Measurements from ENCODE around the gene ADCY9. TPM values are rescaled to one million over a fixed set of nuclear protein-coding genes. Genes with fewer than 3 reads are reported as not detected.

The ADCY9 gene
- total and polyA plus RNA-seq, 2 experiments from 2014 or later: 7.1 to 28.4 TPM

GRCh38 chr16:3912897-3913296 lies 203.3 kb downstream of the ADCY9 start:
- no peak overlapping the region for H3K27ac ChIP-seq
- H3K4me1 ChIP-seq (ENCODE audit: low read depth): no peaks in the 10 kb centered on the region
- H3K4me3 ChIP-seq: no peak overlapping the region
- no peaks in the 10 kb centered on the region for H3K36me3 ChIP-seq
- no peak for DNase-seq (ENCODE audit: low read depth in 1 of 2, low spot score in 1 of 2)
- H3K9me3 ChIP-seq (ENCODE audit: low read depth): no peaks in the 10 kb centered on the region
- no peak for TF ChIP-seq CTCF (IDR thresholded peaks at IDR 0.05; ENCODE audit: low read depth, low read length)
- H3K27me3 ChIP-seq: no peaks in the 10 kb centered on the region

Other genes starting within 250 kb of the ADCY9 start
- 19.7 and 33.8 TPM in 2 replicates for gene CREBBP, start 235.7 kb downstream of the ADCY9 start, total RNA-seq
- gene CREBBP, start 235.7 kb downstream of the ADCY9 start, polyA plus RNA-seq: 24.4 and 27.3 TPM in 2 replicates
- 46.1 and 51.1 TPM in 2 replicates for gene SRL, start 125.6 kb upstream of the ADCY9 start, total RNA-seq
- 45.9 and 56.4 TPM in 2 replicates for gene SRL, start 125.6 kb upstream of the ADCY9 start, polyA plus RNA-seq
- gene TFAP4, start 156.6 kb upstream of the ADCY9 start, total RNA-seq: 11.7 and 20.5 TPM in 2 replicates
- gene TFAP4, start 156.6 kb upstream of the ADCY9 start, polyA plus RNA-seq: 3.4 and 6.7 TPM in 2 replicates
- 10.4 and 14.5 TPM in 2 replicates for gene GLIS2, start 199.6 kb upstream of the ADCY9 start, total RNA-seq
- 10.3 and 15.4 TPM in 2 replicates for gene GLIS2, start 199.6 kb upstream of the ADCY9 start, polyA plus RNA-seq
- gene PAM16, start 234.9 kb upstream of the ADCY9 start, total RNA-seq: 65.1 and 72.5 TPM in 2 replicates
- gene PAM16, start 234.9 kb upstream of the ADCY9 start, polyA plus RNA-seq: 71.8 and 82.8 TPM in 2 replicates